Measurements from ENCODE around the gene CXCL11. TPM values are rescaled to one million over a fixed set of nuclear protein-coding genes. Genes with fewer than 3 reads are reported as not detected.

Gene CXCL11
- total and polyA plus RNA-seq, 9 of the 15 experiments (the other 6 are each of a cell fraction or from before 2014, with no cell fraction given), result 2.1 to 9.1 (median 4.5) TPM

- no peak for TF ChIP-seq TGIF2 (CRISPR knock-in tag; IDR thresholded peaks at IDR 0.05)
- TF ChIP-seq ZBTB5 (IDR thresholded peaks at IDR 0.05), result no peak
- TF ChIP-seq ZNF318 (IDR thresholded peaks at IDR 0.05; ENCODE audit: borderline replicate concordance in 1 of 2, low read depth in 1 of 2), result no peak
- TF ChIP-seq KAT2B (IDR thresholded peaks at IDR 0.05; ENCODE audit: low read depth, low read length), result no peak
- TF ChIP-seq CREB3L1 (IDR thresholded peaks at IDR 0.05; ENCODE audit: borderline replicate concordance, low read depth), result no peak
- no peak for TF ChIP-seq ZMIZ1 (IDR thresholded peaks at IDR 0.05; ENCODE audit: low read depth in 2 of 2, low read length in 2 of 2)
Observed at GRCh38 chr4:76000279-76000678, 35.6 kb downstream of the CXCL11 start (continued).
